ENCODE results near the gene HIVEP2. TPM values are rescaled to one million over a fixed set of nuclear protein-coding genes. Genes with fewer than 3 reads are reported as not detected.

The HIVEP2 gene
- total RNA-seq, 1 experiment from 2014 or later = 10.3 TPM

DNA sequence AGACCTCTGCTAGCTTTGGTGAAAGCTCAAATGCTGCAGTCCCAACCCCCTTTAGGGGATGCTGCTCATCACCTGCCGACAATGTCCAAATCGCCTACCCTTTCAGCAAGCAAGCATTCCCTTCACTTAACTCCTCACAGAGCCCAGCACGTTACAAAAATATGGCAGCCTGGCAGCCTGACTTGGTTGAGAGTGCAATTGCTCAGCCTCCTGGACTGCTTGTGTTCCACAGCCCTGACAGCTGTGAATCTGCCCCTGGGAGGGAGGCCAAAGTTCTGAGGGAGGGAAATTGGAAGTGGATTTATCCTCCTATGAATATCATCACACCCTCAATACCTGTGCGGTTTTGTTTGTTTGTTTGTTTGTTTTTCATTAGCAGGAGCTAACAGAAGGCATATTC, 231.0 kb downstream of the HIVEP2 start:
- TF ChIP-seq, protein P1, sequence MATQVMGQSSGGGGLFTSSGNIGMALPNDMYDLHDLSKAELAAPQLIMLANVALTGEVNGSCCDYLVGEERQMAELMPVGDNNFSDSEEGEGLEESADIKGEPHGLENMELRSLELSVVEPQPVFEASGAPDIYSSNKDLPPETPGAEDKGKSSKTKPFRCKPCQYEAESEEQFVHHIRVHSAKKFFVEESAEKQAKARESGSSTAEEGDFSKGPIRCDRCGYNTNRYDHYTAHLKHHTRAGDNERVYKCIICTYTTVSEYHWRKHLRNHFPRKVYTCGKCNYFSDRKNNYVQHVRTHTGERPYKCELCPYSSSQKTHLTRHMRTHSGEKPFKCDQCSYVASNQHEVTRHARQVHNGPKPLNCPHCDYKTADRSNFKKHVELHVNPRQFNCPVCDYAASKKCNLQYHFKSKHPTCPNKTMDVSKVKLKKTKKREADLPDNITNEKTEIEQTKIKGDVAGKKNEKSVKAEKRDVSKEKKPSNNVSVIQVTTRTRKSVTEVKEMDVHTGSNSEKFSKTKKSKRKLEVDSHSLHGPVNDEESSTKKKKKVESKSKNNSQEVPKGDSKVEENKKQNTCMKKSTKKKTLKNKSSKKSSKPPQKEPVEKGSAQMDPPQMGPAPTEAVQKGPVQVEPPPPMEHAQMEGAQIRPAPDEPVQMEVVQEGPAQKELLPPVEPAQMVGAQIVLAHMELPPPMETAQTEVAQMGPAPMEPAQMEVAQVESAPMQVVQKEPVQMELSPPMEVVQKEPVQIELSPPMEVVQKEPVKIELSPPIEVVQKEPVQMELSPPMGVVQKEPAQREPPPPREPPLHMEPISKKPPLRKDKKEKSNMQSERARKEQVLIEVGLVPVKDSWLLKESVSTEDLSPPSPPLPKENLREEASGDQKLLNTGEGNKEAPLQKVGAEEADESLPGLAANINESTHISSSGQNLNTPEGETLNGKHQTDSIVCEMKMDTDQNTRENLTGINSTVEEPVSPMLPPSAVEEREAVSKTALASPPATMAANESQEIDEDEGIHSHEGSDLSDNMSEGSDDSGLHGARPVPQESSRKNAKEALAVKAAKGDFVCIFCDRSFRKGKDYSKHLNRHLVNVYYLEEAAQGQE (IDR thresholded peaks at IDR 0.05; ENCODE audit: insufficient read depth in 1 of 2, low read depth in 2 of 2, low read length in 1 of 2) = no peak
- no peak for TF ChIP-seq CTCF (IDR thresholded peaks at IDR 0.05)
- no peak for TF ChIP-seq SIN3A (IDR thresholded peaks at IDR 0.05; ENCODE audit: borderline replicate concordance, insufficient read depth, low read depth, low read length)
- no peak for TF ChIP-seq POLR2AphosphoS5 (IDR thresholded peaks at IDR 0.05; ENCODE audit: low read depth, low read length)
- TF ChIP-seq TCF7L2 (IDR thresholded peaks at IDR 0.05; ENCODE audit: low read depth, low read length) = no peak
- Histone ChIP-seq H3K27me3 (ENCODE audit: control insufficient read depth, insufficient read depth, low read length) (peaks cover 11% of the 10 kb centered on the region), H3K27ac (ENCODE audit: low read length) (no peak overlapping the region), H3K36me3 (ENCODE audit: control insufficient read depth, insufficient read depth, low read length) (no peaks in the 10 kb centered on the region), H3K4me3 (ENCODE audit: low read depth in 2 of 2, low read length in 2 of 2) (no peak overlapping the region), H3K9me3 (ENCODE audit: control insufficient read depth, insufficient read depth, low read depth, low read length) (peaks cover 11% of the 10 kb centered on the region; the same call in 1 of the 2 replicates), H3K4me1 (ENCODE audit: control insufficient read depth, insufficient read depth, low read length) (no peaks in the 10 kb centered on the region)
- DNase-seq (ENCODE audit: low read depth, low spot score) (no peak), ATAC-seq (no peak)
- BruUV-seq (replicated peaks) = no TSS peak
- ChIA-PET CTCF (no interaction called here), POLR2A (no interaction called here)
- in situ Hi-C loops (cut with HindIII; ENCODE audit: low pct_unique_long_range_greater_than_20kb, low sequenced_read_pairs) (no loop called here), intact Hi-C loops (cut with micrococcal nuclease; ENCODE audit: unreplicated experiment) (no loop called here)

- no peak overlapping the region for H3K4me3 ChIP-seq (ENCODE audit: low read depth in 2 of 2, low read length in 2 of 2)
- no peaks in the 10 kb centered on the region for H3K9me3 ChIP-seq (ENCODE audit: control insufficient read depth, insufficient read depth, low read depth, low read length)
- no peak for DNase-seq (ENCODE audit: low read depth, low spot score)
- intact Hi-C loops (cut with micrococcal nuclease; ENCODE audit: unreplicated experiment) (no loop called here), in situ Hi-C loops (cut with HindIII; ENCODE audit: low pct_unique_long_range_greater_than_20kb, low sequenced_read_pairs) (no loop called here)
- POLR2A ChIA-PET = no interaction called here
- ATAC-seq = no peak
- no peaks in the 10 kb centered on the region for H3K36me3 ChIP-seq (ENCODE audit: control insufficient read depth, insufficient read depth, low read length)
- TF ChIP-seq SIN3A (IDR thresholded peaks at IDR 0.05; ENCODE audit: borderline replicate concordance, insufficient read depth, low read depth, low read length) (no peak), CTCF (IDR thresholded peaks at IDR 0.05) (no peak), TCF7L2 (IDR thresholded peaks at IDR 0.05; ENCODE audit: low read depth, low read length) (no peak), POLR2AphosphoS5 (IDR thresholded peaks at IDR 0.05; ENCODE audit: low read depth, low read length) (no peak)
- TF ChIP-seq, protein P1 (IDR thresholded peaks at IDR 0.05; ENCODE audit: insufficient read depth in 1 of 2, low read depth in 2 of 2, low read length in 1 of 2) = no peak
- CTCF ChIA-PET = no interaction called here
- H3K27me3 ChIP-seq (ENCODE audit: control insufficient read depth, insufficient read depth, low read length) = peaks cover 11% of the 10 kb centered on the region
- H3K27ac ChIP-seq (ENCODE audit: low read length) = no peak overlapping the region
- H3K4me1 ChIP-seq (ENCODE audit: control insufficient read depth, insufficient read depth, low read length) = no peaks in the 10 kb centered on the region
- BruUV-seq (replicated peaks) = no TSS peak
These were observed 232.7 kb downstream of the HIVEP2 start for GRCh38 chr6:142712231-142712630.

Data from Panc1 (cell line).